ENCODE results near the gene STK36.

Gene STK36

DNA sequence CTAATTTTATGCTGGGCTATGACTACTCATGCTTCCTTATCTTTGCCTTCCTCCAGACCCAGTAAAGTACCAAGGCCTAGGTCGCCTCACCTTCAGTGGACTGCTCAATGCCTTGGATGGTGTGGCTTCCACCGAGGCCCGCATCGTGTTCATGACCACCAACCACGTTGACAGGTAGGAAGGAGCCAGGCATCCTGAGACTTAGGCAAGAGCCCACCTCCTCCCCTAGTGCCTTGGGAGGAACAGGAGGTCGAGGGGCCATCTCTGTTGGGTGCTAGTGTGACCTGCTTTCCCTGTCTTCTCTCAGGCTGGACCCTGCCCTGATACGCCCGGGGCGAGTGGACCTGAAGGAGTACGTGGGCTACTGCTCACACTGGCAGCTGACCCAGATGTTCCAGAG is 9.1 kb upstream of the STK36 start:
- no peak for TF ChIP-seq FOXP2 (optimal IDR thresholded peaks at IDR 0.05; ENCODE audit: borderline replicate concordance, extremely low read depth, extremely low read length, insufficient read depth)
- no peak for TF ChIP-seq REST (IDR thresholded peaks at IDR 0.05; ENCODE audit: insufficient read depth in 1 of 2, low read depth in 2 of 2, low read length in 2 of 2)
- no peak for TF ChIP-seq POLR2AphosphoS5 (IDR thresholded peaks at IDR 0.05; ENCODE audit: low read depth, low read length)
- no peak for TF ChIP-seq SIN3A (IDR thresholded peaks at IDR 0.05; ENCODE audit: borderline replicate concordance, insufficient read depth, low read length)
- TF ChIP-seq TAF1 (IDR thresholded peaks at IDR 0.05; ENCODE audit: borderline replicate concordance, insufficient read depth, low read length): no peak

DNA sequence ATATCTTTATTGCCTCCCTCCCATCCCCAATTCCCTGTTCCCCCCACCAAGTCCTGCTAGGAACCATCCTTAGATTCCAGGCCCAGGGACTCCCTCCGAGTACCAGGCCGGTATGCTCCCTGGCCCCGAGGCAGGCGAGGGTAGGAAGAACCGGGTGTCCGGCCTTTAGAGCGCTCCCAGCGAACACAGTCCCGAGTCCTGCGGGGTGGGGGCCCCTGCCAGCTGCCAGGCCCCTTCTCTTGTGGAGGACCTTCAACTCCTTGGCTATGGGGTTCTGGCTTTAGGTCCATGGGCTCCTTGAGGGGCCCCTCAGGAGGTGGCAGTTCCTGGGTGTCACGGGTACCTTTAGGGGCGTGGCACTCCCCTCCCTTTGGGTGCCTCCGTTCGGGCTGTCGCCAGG is 8.0 kb upstream of the STK36 start:
- TF ChIP-seq SIN3A (IDR thresholded peaks at IDR 0.05; ENCODE audit: borderline replicate concordance, insufficient read depth, low read length) (no peak), REST (IDR thresholded peaks at IDR 0.05; ENCODE audit: insufficient read depth in 1 of 2, low read depth in 2 of 2, low read length in 2 of 2) (no peak), POLR2AphosphoS5 (IDR thresholded peaks at IDR 0.05; ENCODE audit: low read depth, low read length) (no peak), FOXP2 (optimal IDR thresholded peaks at IDR 0.05; ENCODE audit: borderline replicate concordance, extremely low read depth, extremely low read length, insufficient read depth) (no peak), TAF1 (IDR thresholded peaks at IDR 0.05; ENCODE audit: borderline replicate concordance, insufficient read depth, low read length) (no peak)

- TF ChIP-seq SIN3A (IDR thresholded peaks at IDR 0.05; ENCODE audit: borderline replicate concordance, insufficient read depth, low read length) (no peak), FOXP2 (optimal IDR thresholded peaks at IDR 0.05; ENCODE audit: borderline replicate concordance, extremely low read depth, extremely low read length, insufficient read depth) (no peak), POLR2AphosphoS5 (IDR thresholded peaks at IDR 0.05; ENCODE audit: low read depth, low read length) (no peak), TAF1 (IDR thresholded peaks at IDR 0.05; ENCODE audit: borderline replicate concordance, insufficient read depth, low read length) (no peak), REST (IDR thresholded peaks at IDR 0.05; ENCODE audit: insufficient read depth in 1 of 2, low read depth in 2 of 2, low read length in 2 of 2) (no peak)
Observed at GRCh38 chr2:218664653-218665052, 7.2 kb upstream of the STK36 start.

GRCh38 chr2:218671097-218671653 is 711 bp upstream of the STK36 start:
- TF ChIP-seq REST (IDR thresholded peaks at IDR 0.05; ENCODE audit: insufficient read depth in 1 of 2, low read depth in 2 of 2, low read length in 2 of 2): no peak
- no peak for TF ChIP-seq TAF1 (IDR thresholded peaks at IDR 0.05; ENCODE audit: borderline replicate concordance, insufficient read depth, low read length)

- TF ChIP-seq FOXP2 (optimal IDR thresholded peaks at IDR 0.05; ENCODE audit: borderline replicate concordance, extremely low read depth, extremely low read length, insufficient read depth): no peak
- no peak for TF ChIP-seq SIN3A (IDR thresholded peaks at IDR 0.05; ENCODE audit: borderline replicate concordance, insufficient read depth, low read length)
- TF ChIP-seq POLR2AphosphoS5 (IDR thresholded peaks at IDR 0.05; ENCODE audit: low read depth, low read length): no peak
- no peak for TF ChIP-seq TAF1 (IDR thresholded peaks at IDR 0.05; ENCODE audit: borderline replicate concordance, insufficient read depth, low read length)
- TF ChIP-seq REST (IDR thresholded peaks at IDR 0.05; ENCODE audit: insufficient read depth in 1 of 2, low read depth in 2 of 2, low read length in 2 of 2): no peak
Observed at GRCh38 chr2:218679119-218679518, 7.2 kb downstream of the STK36 start.

All from PFSK-1 (cell line).